HepG2 (cell line): Measurements from ENCODE around the gene MARS1. TPM values are rescaled to one million over a fixed set of nuclear protein-coding genes. Genes with fewer than 3 reads are reported as not detected.

Source experiments
- FOXA3 ChIP-seq: IDR thresholded peaks from 2 replicates; pipeline ENCODE4 v1.6.1; 2016; ENCODE audit warnings: missing genetic modification reagents, missing compliant biosample characterization
- THYN1 ChIP-seq: sonication (generic); formaldehyde crosslinking; IDR thresholded peaks from 2 replicates; pipeline ENCODE4 v1.8.1; 2023; ENCODE audit warnings: low read depth, mild to moderate bottlenecking, moderate library complexity, missing genetic modification reagents, borderline replicate concordance
- TOE1 ChIP-seq: sonication (generic); formaldehyde crosslinking; IDR thresholded peaks from 2 replicates; pipeline ENCODE4 v1.4.0; 2020; ENCODE audit warnings: mild to moderate bottlenecking, missing genetic modification reagents
- ZBTB1 ChIP-seq: sonication (generic); formaldehyde crosslinking; IDR thresholded peaks from 2 replicates; pipeline ENCODE4 v1.4.0; 2020; ENCODE audit warnings: missing genetic modification reagents, borderline replicate concordance
- ZNF296 ChIP-seq: sonication (generic); formaldehyde crosslinking; conservative IDR thresholded peaks from 2 replicates; pipeline ENCODE4 v1.5.0; 2020; ENCODE audit warnings: mild to moderate bottlenecking, missing genetic modification reagents
- ZNF460 ChIP-seq: sonication (generic); formaldehyde crosslinking; IDR thresholded peaks from 2 replicates; pipeline ENCODE4 v1.5.1; 2020; ENCODE audit warnings: missing genetic modification reagents, mild to moderate bottlenecking, borderline replicate concordance
- ZNF678 ChIP-seq: sonication (generic); formaldehyde crosslinking; IDR thresholded peaks from 2 replicates; pipeline ENCODE4 v1.4.0; 2020; ENCODE audit warnings: mild to moderate bottlenecking, missing genetic modification reagents
- ZNF703 ChIP-seq: sonication (generic); formaldehyde crosslinking; IDR thresholded peaks from 2 replicates; pipeline ENCODE4 v1.5.1; 2020; ENCODE audit warnings: missing genetic modification reagents, mild to moderate bottlenecking, moderate library complexity, borderline replicate concordance
- ZNF782 ChIP-seq: sonication (generic); formaldehyde crosslinking; IDR thresholded peaks from 2 replicates; pipeline ENCODE4 v1.4.0; 2020; ENCODE audit warnings: missing genetic modification reagents, mild to moderate bottlenecking, borderline replicate concordance
- polyA plus RNA-seq, 8 experiments: library from polyadenylated mRNA; depleted of rRNA in 3 of 8; stranded (reverse) in 7 of 8; unstranded in 1 of 8; fragments of >200 nt; fragmentation: Illumina TruSeq in 4 of 8; extraction: Trizol in 4 of 8; gene quantifications; 2 replicates each; pipeline versions ENCODE4 v1.2.1 to v1.2.3, GENCODE V29; 2011 to 2016; ENCODE audit warnings: low read depth in 4 of 8, missing spikeins in 1 of 8, mixed read lengths in 1 of 8; ENCODE audit not compliant: insufficient read depth in 1 of 8
- total RNA-seq, 5 experiments: library from RNA; depleted of rRNA; stranded (reverse); fragments of >200 nt; fragmentation: Illumina TruSeq; extraction: Trizol; gene quantifications; 2 replicates each; pipeline ENCODE4 v1.2.3, GENCODE V29; 2016; ENCODE audit warnings: low read depth in 1 of 5
- TF ChIP-seq, protein P1 (sequence below): sonication (generic); formaldehyde crosslinking; IDR thresholded peaks from 2 replicates; pipeline ENCODE4 v1.5.0; 2020; ENCODE audit warnings: mild to moderate bottlenecking, missing genetic modification reagents, borderline replicate concordance
- TF ChIP-seq, protein P2 (sequence below): sonication (generic); formaldehyde crosslinking; IDR thresholded peaks from 2 replicates; pipeline ENCODE4 v1.4.0; 2020; ENCODE audit warnings: missing genetic modification reagents, borderline replicate concordance
- TF ChIP-seq, protein P3 (sequence below): IDR thresholded peaks from 2 replicates; pipeline ENCODE4 v1.6.1; 2016; ENCODE audit warnings: control low read depth
- TF ChIP-seq, protein P4 (sequence below): conservative IDR thresholded peaks from 2 replicates; pipeline ENCODE4 v1.6.1; 2018; ENCODE audit warnings: missing genetic modification reagents
- TF ChIP-seq, protein P5 (sequence below): sonication (generic); formaldehyde crosslinking; IDR thresholded peaks from 2 replicates; pipeline ENCODE4 v1.4.0; 2020; ENCODE audit warnings: missing genetic modification reagents

The MARS1 gene
- total and polyA plus RNA-seq, 2 of the 13 experiments (the other 11 are each of a cell fraction or from before 2014, with no cell fraction given): 115 to 181 TPM

DNA sequence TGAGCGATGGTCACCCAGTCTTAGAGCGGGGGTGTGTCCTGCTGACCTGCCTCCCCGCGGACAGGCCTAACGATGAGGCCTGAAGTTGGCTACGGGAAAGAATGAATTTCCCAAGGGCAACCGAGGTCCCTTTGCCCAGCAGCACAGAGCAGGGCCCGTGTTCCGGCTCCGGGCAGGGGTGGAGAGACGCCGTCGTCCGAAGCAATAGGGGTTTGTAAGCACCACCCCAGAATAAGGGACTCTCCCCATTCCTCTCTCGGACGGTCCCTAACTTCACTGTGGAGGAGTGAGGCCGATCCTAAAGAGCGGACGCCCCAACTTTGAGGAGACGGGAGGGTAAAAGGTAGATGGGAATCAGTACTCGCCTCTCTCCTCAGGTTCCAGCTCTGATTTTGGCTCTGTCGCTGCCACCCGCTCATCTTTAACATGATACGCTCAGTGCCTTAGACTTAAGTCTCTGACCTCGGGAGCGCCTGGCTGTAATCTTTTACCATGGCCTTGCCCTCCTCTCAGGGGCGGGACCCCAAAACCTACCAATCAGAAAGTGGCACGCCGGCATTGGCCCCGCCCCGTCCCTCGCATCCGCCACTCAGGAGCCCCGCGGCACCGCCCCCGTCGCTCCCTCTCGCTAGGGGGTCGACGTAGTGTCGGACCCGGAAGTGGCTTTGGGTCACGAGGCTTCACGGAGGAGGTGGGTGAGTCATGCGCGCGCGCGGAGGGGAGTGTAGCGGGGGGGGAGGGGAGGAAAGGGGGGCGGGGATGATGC lies 32.4 kb downstream of the MARS1 start, which contains the start of gene DDIT3 (continued):
- TF ChIP-seq, protein P1, sequence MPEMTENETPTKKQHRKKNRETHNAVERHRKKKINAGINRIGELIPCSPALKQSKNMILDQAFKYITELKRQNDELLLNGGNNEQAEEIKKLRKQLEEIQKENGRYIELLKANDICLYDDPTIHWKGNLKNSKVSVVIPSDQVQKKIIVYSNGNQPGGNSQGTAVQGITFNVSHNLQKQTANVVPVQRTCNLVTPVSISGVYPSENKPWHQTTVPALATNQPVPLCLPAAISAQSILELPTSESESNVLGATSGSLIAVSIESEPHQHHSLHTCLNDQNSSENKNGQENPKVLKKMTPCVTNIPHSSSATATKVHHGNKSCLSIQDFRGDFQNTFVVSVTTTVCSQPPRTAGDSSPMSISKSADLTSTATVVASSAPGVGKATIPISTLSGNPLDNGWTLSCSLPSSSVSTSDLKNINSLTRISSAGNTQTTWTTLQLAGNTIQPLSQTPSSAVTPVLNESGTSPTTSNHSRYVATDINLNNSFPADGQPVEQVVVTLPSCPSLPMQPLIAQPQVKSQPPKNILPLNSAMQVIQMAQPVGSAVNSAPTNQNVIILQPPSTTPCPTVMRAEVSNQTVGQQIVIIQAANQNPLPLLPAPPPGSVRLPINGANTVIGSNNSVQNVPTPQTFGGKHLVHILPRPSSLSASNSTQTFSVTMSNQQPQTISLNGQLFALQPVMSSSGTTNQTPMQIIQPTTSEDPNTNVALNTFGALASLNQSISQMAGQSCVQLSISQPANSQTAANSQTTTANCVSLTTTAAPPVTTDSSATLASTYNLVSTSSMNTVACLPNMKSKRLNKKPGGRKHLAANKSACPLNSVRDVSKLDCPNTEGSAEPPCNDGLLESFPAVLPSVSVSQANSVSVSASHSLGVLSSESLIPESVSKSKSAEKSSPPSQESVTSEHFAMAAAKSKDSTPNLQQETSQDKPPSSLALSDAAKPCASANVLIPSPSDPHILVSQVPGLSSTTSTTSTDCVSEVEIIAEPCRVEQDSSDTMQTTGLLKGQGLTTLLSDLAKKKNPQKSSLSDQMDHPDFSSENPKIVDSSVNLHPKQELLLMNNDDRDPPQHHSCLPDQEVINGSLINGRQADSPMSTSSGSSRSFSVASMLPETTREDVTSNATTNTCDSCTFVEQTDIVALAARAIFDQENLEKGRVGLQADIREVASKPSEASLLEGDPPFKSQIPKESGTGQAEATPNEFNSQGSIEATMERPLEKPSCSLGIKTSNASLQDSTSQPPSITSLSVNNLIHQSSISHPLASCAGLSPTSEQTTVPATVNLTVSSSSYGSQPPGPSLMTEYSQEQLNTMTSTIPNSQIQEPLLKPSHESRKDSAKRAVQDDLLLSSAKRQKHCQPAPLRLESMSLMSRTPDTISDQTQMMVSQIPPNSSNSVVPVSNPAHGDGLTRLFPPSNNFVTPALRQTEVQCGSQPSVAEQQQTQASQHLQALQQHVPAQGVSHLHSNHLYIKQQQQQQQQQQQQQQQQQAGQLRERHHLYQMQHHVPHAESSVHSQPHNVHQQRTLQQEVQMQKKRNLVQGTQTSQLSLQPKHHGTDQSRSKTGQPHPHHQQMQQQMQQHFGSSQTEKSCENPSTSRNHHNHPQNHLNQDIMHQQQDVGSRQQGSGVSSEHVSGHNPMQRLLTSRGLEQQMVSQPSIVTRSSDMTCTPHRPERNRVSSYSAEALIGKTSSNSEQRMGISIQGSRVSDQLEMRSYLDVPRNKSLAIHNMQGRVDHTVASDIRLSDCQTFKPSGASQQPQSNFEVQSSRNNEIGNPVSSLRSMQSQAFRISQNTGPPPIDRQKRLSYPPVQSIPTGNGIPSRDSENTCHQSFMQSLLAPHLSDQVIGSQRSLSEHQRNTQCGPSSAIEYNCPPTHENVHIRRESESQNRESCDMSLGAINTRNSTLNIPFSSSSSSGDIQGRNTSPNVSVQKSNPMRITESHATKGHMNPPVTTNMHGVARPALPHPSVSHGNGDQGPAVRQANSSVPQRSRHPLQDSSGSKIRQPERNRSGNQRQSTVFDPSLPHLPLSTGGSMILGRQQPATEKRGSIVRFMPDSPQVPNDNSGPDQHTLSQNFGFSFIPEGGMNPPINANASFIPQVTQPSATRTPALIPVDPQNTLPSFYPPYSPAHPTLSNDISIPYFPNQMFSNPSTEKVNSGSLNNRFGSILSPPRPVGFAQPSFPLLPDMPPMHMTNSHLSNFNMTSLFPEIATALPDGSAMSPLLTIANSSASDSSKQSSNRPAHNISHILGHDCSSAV (CRISPR knock-in tag): no peak
- TF ChIP-seq, protein P2, sequence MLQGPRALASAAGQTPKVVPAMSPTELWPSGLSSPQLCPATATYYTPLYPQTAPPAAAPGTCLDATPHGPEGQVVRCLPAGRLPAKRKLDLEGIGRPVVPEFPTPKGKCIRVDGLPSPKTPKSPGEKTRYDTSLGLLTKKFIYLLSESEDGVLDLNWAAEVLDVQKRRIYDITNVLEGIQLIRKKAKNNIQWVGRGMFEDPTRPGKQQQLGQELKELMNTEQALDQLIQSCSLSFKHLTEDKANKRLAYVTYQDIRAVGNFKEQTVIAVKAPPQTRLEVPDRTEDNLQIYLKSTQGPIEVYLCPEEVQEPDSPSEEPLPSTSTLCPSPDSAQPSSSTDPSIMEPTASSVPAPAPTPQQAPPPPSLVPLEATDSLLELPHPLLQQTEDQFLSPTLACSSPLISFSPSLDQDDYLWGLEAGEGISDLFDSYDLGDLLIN (CRISPR knock-in tag): no peak
- TF ChIP-seq THYN1 (CRISPR knock-in tag): no peak
- no peak for TF ChIP-seq TOE1 (CRISPR knock-in tag)
- TF ChIP-seq ZNF460 (CRISPR knock-in tag): no peak
- TF ChIP-seq ZNF296: no peak; the same call in 1 of the 2 replicates
- TF ChIP-seq ZBTB1: no peak
- TF ChIP-seq, protein P3, sequence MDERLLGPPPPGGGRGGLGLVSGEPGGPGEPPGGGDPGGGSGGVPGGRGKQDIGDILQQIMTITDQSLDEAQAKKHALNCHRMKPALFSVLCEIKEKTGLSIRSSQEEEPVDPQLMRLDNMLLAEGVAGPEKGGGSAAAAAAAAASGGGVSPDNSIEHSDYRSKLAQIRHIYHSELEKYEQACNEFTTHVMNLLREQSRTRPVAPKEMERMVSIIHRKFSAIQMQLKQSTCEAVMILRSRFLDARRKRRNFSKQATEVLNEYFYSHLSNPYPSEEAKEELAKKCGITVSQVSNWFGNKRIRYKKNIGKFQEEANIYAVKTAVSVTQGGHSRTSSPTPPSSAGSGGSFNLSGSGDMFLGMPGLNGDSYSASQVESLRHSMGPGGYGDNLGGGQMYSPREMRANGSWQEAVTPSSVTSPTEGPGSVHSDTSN (CRISPR knock-in tag): no peak
- TF ChIP-seq, protein P4, sequence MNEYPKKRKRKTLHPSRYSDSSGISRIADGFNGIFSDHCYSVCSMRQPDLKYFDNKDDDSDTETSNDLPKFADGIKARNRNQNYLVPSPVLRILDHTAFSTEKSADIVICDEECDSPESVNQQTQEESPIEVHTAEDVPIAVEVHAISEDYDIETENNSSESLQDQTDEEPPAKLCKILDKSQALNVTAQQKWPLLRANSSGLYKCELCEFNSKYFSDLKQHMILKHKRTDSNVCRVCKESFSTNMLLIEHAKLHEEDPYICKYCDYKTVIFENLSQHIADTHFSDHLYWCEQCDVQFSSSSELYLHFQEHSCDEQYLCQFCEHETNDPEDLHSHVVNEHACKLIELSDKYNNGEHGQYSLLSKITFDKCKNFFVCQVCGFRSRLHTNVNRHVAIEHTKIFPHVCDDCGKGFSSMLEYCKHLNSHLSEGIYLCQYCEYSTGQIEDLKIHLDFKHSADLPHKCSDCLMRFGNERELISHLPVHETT: peak; percentile 91; the same call in 1 of the 2 replicates
- TF ChIP-seq, protein P5, sequence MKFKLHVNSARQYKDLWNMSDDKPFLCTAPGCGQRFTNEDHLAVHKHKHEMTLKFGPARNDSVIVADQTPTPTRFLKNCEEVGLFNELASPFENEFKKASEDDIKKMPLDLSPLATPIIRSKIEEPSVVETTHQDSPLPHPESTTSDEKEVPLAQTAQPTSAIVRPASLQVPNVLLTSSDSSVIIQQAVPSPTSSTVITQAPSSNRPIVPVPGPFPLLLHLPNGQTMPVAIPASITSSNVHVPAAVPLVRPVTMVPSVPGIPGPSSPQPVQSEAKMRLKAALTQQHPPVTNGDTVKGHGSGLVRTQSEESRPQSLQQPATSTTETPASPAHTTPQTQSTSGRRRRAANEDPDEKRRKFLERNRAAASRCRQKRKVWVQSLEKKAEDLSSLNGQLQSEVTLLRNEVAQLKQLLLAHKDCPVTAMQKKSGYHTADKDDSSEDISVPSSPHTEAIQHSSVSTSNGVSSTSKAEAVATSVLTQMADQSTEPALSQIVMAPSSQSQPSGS (CRISPR knock-in tag): no peak
- TF ChIP-seq FOXA3 (CRISPR knock-in tag): no peak
- TF ChIP-seq ZNF678: 0 out of 2 replicates have a peak, but pooled peaks have one; percentile 81
- TF ChIP-seq ZNF703 (CRISPR knock-in tag): no peak
- peak; percentile 63; the same call in 1 of the 2 replicates for TF ChIP-seq ZNF782 (CRISPR knock-in tag)
